ENCODE measurements around the gene SIAE. TPM values are rescaled to one million over a fixed set of nuclear protein-coding genes. Genes with fewer than 3 reads are reported as not detected.

Gene SIAE
- total and polyA plus RNA-seq, 2 donors from 2014 or later: 53.2 to 59.7 TPM

GRCh38 chr11:124642628-124643027, 30.9 kb downstream of the SIAE start:
- H3K4me3 ChIP-seq (ENCODE audit: low read length in 3 of 3): no peak overlapping the region
- H3K4me1 ChIP-seq (ENCODE audit: control insufficient read depth in 2 of 3, insufficient read depth in 2 of 3, low read depth in 1 of 3, low read length in 3 of 3): no peaks in the 10 kb centered on the region
- no peak overlapping the region for H3K9ac ChIP-seq (ENCODE audit: low read length in 3 of 3)
- no peak for TF ChIP-seq CTCF (IDR thresholded peaks at IDR 0.05; ENCODE audit: borderline replicate concordance, extremely low read depth, insufficient read depth)
- peaks cover 0 to 11% (median 5%) of the 10 kb centered on the region in 3 donors for H3K36me3 ChIP-seq (ENCODE audit: control insufficient read depth in 2 of 3, insufficient read depth in 3 of 3, low read length in 3 of 3)
- H3K9me3 ChIP-seq (ENCODE audit: control insufficient read depth in 2 of 3, insufficient read depth in 1 of 3, low read length in 3 of 3): no peaks in the 10 kb centered on the region
- FAIRE-seq (no peak), DNase-seq (no peak)
- intact Hi-C loops (cut with DNase I): loop anchor here (10.0 kb wide), 1 partner anchor 202 kb away; no protein-coding TSS in a partner anchor
- H3K27me3 ChIP-seq (ENCODE audit: control insufficient read depth, insufficient read depth, low read length): no peaks in the 10 kb centered on the region
- no peak overlapping the region for H3K27ac ChIP-seq (ENCODE audit: low read depth in 2 of 2, low read length in 2 of 2)

GRCh38 chr11:124640666-124641065, 32.9 kb downstream of the SIAE start:
- Histone ChIP-seq H3K36me3 (ENCODE audit: control insufficient read depth in 2 of 3, insufficient read depth in 3 of 3, low read length in 3 of 3) (peaks cover 0 to 19% (median 8%) of the 10 kb centered on the region in 3 donors), H3K4me1 (ENCODE audit: control insufficient read depth in 2 of 3, insufficient read depth in 2 of 3, low read depth in 1 of 3, low read length in 3 of 3) (peaks cover 0 to 5% (median 0%) of the 10 kb centered on the region in 3 donors), H3K9me3 (ENCODE audit: control insufficient read depth in 2 of 3, insufficient read depth in 1 of 3, low read length in 3 of 3) (no peaks in the 10 kb centered on the region), H3K9ac (ENCODE audit: low read length in 3 of 3) (no peak overlapping the region), H3K27ac (ENCODE audit: low read depth in 2 of 2, low read length in 2 of 2) (no peak overlapping the region), H3K4me3 (ENCODE audit: low read length in 3 of 3) (no peak overlapping the region), H3K27me3 (ENCODE audit: control insufficient read depth, insufficient read depth, low read length) (no peaks in the 10 kb centered on the region)
- TF ChIP-seq CTCF (IDR thresholded peaks at IDR 0.05; ENCODE audit: borderline replicate concordance, extremely low read depth, insufficient read depth): no peak
- intact Hi-C loops (cut with DNase I): loop anchor here (10.0 kb wide), 1 partner anchor 204 kb away; no protein-coding TSS in a partner anchor
- FAIRE-seq: no peak
- no peak for DNase-seq

DNA sequence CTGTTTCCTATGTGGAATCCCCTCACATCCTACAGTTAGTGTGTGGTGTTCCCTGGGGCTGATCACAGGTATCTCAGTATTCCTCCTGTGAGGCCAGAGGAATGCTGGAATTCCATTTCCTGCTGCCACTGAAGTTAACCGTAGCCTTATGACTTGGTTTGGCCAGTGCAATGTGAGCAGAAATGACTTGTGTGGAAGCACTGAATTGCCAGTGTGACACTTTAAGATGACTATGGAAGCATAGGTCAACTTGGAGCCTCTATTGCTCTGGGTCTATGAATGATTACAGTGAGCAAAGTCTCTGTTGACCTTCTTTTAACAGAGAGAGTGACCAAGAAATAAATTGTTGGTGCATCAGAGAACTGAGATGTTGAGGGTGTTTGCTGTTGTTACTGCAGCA, 34.4 kb downstream of the SIAE start:
- Histone ChIP-seq H3K4me1 (ENCODE audit: control insufficient read depth in 2 of 3, insufficient read depth in 2 of 3, low read depth in 1 of 3, low read length in 3 of 3) (peaks cover 0 to 5% (median 0%) of the 10 kb centered on the region in 3 donors), H3K27me3 (ENCODE audit: control insufficient read depth, insufficient read depth, low read length) (no peaks in the 10 kb centered on the region), H3K36me3 (ENCODE audit: control insufficient read depth in 2 of 3, insufficient read depth in 3 of 3, low read length in 3 of 3) (peaks cover 0 to 19% (median 8%) of the 10 kb centered on the region in 3 donors), H3K4me3 (ENCODE audit: low read length in 3 of 3) (no peak overlapping the region), H3K9me3 (ENCODE audit: control insufficient read depth in 2 of 3, insufficient read depth in 1 of 3, low read length in 3 of 3) (no peaks in the 10 kb centered on the region), H3K27ac (ENCODE audit: low read depth in 2 of 2, low read length in 2 of 2) (no peak overlapping the region), H3K9ac (ENCODE audit: low read length in 3 of 3) (no peak overlapping the region)
- intact Hi-C loops (cut with DNase I): no loop called here
- FAIRE-seq (no peak), DNase-seq (no peak)
- no peak for TF ChIP-seq CTCF (IDR thresholded peaks at IDR 0.05; ENCODE audit: borderline replicate concordance, extremely low read depth, insufficient read depth)

DNA sequence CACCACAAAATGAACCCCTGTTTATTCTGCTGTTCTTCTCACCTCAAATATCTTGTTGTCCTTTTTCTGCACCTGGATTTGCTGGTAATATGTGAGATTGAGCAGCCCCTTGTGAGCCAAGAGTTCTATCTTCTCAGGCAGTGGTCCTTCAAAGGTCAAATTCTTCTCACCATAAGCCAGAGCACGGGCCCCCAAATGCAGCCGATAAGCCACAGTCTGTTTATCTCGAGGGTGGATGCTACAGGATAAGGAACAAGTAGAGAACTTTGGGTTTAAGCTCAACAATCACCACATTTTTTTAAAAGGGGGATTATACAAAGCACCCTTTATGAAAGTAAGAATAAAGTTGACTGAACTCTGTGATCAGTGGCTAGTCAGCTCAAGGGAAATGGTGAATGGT, 35.0 kb downstream of the SIAE start:
- Histone ChIP-seq H3K9me3 (ENCODE audit: control insufficient read depth in 2 of 3, insufficient read depth in 1 of 3, low read length in 3 of 3) (no peaks in the 10 kb centered on the region), H3K36me3 (ENCODE audit: control insufficient read depth in 2 of 3, insufficient read depth in 3 of 3, low read length in 3 of 3) (peaks cover 0 to 22% (median 9%) of the 10 kb centered on the region in 3 donors), H3K4me3 (ENCODE audit: low read length in 3 of 3) (no peak overlapping the region), H3K9ac (ENCODE audit: low read length in 3 of 3) (no peak overlapping the region), H3K27ac (ENCODE audit: low read depth in 2 of 2, low read length in 2 of 2) (no peak overlapping the region), H3K4me1 (ENCODE audit: control insufficient read depth in 2 of 3, insufficient read depth in 2 of 3, low read depth in 1 of 3, low read length in 3 of 3) (peaks cover 0 to 5% (median 0%) of the 10 kb centered on the region in 3 donors), H3K27me3 (ENCODE audit: control insufficient read depth, insufficient read depth, low read length) (no peaks in the 10 kb centered on the region)
- intact Hi-C loops (cut with DNase I): no loop called here
- no peak for FAIRE-seq
- no peak for TF ChIP-seq CTCF (IDR thresholded peaks at IDR 0.05; ENCODE audit: borderline replicate concordance, extremely low read depth, insufficient read depth)
- no peak for DNase-seq
